NK-92 (cell line): ENCODE data around the gene ADCY3.

Experiments used
- DNase-seq: peaks from one replicate; lab custom pipeline; 2025; ENCODE audit not compliant: unreplicated experiment; lab: John Stamatoyannopoulos, UW

The ADCY3 gene

DNA sequence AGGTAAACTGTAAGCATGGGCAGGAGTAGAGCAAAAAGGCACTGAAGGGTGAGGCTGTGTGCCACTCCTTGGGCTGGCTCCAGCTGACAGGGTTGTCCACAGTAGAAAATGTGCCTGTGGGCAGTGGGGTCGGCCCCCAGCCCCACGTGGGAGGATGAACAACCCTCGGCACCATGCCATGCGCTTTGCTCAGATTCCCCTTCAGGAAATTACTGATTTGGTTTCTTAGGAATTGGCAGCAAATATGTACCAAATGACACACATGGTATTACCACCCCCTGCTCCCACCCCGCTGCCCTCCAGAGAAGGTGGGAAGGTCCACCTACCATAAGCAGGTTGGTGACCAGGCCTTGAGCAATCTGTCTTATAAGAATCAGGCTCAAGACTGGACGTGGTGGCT is 13.6 kb downstream of the ADCY3 start:
- no peak for DNase-seq

DNA sequence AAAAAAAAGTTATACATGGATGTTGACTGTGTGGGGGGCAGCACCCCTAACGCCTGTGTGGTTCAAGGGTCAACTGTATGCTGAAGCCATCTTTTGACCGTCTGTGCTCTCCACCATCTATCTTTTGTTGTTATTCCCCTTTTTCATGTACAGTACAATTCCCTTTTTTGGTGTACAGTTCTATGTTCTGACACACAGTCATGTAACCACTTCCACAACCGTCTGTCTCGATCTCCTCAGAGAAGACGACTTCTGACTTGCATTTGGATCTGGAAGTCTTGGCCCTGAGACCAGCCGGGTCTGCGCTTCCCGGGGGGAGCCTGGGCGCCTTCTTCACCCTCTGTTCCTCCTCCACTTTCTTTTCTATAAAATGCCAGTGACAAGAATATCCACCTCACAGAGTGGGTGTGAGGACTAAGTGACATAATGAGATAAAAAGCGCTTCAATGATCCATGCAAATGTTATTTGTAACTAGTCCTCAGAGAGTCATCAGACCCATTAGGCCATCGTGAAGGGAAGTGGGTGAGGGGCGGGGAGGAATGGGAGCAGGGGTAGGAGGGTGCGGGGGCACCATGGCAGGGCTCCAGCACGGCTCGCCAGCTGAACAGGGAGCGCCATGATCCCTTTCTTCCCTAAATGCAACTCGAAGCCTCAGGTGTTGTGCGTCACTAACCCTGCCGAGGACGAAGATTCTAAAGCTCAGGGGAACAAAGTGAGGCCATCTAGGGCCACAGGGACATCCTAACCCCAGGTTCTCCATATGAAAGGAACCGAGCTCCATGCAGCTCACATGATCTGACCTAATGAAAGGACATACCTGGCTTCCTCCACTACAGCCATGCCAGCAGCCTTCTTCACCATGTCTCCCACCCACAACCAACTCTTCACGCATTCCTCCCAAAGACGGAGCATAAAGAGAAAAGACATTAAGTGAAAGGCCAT is 16.6 kb downstream of the ADCY3 start:
- DNase-seq: no peak

DNA sequence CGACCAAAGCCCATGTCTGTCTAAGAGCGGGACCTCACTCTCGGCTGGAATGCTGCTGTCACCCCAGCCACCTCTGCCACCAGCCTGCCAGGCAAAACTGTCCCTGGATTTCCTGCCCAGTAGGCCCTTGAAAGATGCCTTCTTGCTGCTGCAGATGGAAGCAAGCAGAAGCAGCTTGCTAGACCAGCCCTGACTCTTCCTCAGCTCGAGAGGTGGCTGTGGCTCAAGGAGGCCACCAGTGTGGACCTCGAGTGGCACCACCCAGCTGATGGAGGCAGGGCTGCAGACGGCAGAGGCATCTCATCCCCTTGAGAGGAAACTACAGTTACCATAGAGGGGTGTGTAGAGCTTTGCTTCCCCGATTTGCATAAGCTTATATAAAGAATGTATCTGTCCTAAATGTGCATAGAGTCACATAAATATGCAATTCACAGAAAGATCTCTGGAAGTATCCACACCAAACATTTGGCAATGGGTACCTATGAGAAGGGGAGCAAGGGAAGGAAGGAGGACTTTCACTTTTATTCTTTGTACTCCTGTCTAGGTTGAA is 20.6 kb downstream of the ADCY3 start:
- no peak for DNase-seq

GRCh38 chr2:24898122-24899109 is 21.6 kb downstream of the ADCY3 start:
- no peak for DNase-seq

DNA sequence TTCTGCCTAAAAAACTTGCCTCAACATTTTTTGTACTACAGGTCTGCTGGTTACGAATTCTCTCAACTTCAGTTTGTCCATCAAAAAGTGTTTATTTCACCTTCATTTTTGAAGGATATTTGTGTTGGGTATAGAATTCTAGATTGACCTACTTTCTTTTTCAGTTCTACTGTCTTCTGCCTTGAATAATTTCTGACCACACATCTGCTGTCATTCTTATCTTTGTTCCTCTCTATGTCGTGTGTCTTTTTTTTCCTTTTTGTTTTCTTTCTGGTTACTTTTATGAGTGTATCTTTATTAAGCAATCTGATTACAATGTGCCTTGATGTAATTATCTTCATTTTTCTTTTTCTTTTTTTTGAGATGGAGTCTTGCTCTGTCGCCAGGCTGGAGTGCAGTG is 25.3 kb downstream of the ADCY3 start:
- no peak for DNase-seq

- no peak for DNase-seq
Measured at GRCh38 chr2:24893934-24894333, 26.1 kb downstream of the ADCY3 start.

DNA sequence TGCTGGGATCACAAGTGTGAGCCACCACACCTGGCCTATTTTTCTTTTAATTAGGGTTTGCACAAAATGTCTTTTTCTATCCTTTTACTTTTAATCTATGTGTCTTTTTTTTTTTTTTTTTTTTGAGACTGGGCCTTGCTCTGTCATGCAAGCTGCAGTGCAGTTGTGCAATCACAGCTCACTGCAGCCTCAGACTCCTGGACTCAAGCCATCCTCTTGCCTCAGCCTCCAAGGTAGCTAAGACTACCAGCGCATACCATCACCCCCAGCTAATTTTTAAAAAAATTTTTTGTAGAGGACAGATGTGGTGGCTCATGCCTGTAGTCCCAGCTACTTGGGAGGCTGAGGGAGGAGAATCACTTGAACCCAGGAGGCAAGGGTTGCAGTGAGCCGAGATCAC is 27.1 kb downstream of the ADCY3 start:
- no peak for DNase-seq

DNA sequence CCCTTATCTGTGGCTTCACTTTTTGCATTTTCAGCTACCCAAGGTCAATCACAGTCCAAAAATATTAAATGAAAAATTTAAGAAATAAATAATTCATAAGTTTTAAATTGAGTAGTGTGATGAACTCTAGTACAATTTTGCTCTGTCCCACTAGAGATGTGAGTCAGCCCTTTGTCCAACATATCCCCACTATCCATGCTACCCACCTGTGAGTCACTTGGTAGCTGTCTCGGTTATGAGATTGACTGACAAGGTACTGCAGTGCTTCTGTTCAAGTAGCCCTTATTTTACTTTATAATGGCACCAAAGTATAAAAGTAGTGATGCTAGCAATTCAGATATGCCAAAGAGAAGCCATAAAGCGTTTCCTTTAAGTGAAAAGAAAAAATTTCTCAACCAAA is 28.8 kb downstream of the ADCY3 start:
- DNase-seq: no peak

GRCh38 chr2:24889221-24889620 is 30.8 kb downstream of the ADCY3 start:
- DNase-seq: no peak

GRCh38 chr2:24888177-24888576 is 31.9 kb downstream of the ADCY3 start:
- no peak for DNase-seq

DNA sequence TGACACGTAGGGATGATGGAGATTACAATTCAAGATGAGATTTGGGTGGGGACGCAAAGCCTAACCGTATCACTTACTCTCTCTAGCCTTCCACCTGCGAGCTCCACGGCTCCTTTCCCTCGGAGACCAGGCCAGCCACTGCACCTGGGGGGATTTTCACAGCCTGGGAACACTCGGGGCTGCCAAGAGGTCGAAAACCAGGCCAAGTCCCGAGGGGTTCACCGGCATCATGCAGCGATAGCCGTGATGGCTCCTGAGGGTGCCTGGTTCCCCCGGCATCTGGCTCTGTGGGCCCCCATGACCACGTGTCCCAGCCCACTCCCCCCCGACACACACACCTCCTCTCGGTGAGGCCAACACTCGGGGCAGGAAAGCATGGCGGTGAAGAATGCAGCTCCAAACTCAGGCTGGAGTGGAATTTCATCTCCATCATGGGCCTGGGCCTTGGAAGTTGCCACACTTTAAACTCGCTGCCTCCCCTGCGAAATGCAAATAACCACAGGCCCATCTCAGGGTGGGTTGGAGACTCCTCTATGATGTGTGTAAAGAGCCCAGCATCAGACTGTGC is 32.6 kb downstream of the ADCY3 start:
- DNase-seq: no peak

GRCh38 chr2:24886691-24887304 is 33.2 kb downstream of the ADCY3 start:
- DNase-seq: no peak

DNA sequence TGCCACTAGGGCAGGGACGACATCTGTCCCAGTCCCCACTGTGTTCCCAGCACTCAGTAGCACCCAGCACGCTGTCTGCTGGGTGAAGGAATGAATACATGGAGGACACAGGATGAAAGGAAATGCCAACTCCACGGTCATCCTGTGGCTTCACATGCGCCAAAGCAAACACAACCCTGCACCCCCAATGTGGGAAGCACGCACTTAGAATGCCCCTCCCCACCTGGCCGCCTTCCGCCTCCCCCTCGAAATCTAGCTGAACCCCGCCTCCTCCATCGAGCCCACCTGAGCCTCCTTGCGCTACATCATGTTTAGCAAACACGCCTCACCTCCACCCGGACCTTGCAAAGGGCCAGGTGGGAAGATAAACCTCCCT is 33.9 kb downstream of the ADCY3 start:
- DNase-seq: no peak

DNA sequence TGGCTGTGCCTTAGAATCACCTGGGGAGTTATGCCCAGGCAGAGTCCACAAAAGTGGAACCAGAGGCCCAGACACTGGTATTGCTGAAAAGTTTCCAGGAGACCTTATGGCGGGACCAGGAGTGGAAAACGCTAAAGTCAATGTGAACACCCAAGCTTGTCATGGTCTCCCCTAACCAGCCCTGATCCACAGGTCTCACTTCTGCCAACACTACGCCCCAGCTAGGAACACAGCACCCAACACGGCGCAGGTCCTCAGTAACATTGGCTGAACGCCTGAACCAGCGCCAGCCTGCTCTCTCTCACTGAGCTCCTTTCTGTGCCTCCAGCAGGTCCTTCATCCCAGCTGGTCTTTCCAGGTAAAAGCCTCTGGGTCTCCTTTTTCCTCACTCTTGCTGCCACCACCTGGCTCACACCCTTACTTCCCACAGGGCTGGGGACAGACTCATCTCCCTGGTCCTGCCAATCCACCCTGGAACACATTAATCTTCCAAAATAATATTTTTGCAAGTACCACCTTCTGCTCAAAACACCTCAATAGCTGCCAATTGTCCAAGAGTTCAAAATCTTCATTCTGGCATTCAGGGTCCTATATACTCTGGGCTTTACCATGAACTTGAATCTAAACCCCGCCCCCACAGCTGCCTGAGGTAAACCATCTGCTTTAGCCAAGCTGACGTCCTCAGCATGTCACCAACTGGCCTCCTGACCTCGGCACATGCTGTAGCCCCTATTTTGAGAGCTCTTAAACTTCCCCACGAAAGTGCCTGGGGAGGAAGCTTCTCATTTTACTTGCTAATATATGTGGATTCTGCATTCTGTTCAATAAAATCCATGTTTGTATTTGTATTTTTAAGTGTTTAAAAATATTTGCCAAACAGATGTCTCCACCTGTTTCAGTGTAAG is 34.6 kb downstream of the ADCY3 start:
- DNase-seq: no peak

DNA sequence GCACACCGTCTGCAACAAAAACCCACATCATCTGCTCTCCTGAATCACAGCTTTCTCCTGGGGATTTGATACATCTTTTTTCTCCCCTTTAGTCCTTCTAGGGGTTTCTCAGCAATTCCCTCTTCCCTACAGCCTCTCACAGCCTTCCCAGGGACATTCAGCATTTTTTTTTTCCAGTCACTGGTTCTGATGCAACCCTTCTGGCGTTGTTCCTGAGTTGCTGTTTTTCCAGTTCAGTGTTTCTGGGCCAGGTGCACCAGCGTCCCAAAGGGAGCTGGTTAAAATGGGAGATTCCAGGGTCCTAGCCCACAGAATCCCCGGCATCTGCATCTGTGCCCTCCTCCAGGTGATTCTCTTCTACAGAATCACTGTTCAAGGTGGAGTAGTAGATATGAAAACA is 36.1 kb downstream of the ADCY3 start:
- DNase-seq: no peak

- no peak for DNase-seq
Measured at GRCh38 chr2:24881623-24882022, 38.4 kb downstream of the ADCY3 start.

DNA sequence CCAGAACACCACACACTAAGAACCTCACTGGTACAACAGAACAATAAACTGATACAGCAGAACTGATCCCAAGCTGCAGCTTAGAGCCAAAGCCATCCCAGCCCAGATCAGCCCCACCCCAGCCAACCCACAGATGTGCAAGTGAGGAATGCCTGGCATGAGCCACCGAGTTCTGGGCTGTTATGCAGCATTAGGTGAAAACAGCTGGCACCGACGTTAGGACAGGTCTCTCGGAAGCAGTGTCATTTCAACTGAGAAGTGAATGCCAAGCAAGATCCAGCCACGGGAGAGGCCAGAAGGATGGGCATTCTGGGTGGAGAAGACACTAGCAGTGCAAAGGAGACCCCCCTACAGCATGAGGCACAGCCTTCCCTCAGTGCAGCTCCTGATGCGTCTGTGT is 38.9 kb downstream of the ADCY3 start:
- no peak for DNase-seq

DNA sequence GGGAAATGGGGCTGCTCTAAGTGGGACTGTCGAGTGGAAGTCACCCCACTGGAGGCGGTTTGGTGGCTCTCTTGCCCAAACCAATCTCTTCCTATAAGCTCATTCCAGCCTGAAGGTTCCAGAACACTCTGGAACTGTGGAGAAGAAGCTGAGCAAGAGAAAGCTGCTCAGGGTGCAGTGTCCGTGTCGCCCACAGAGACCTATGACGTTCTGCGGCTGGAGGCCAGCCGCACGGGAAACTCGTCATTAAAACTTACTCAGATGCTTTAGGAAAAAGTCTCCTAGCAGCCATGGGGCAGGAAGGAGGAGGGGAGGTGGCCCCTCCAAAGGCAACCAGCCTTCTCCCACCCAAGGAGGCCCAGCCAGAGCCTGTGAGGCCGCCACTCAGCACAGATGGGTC is 41.7 kb downstream of the ADCY3 start:
- no peak for DNase-seq

- no peak for DNase-seq
Measured at GRCh38 chr2:24877646-24878045, 42.4 kb downstream of the ADCY3 start.

GRCh38 chr2:24877067-24877466 is 43.0 kb downstream of the ADCY3 start:
- no peak for DNase-seq
